ENCODE data around the gene NFAM1.

Gene NFAM1

DNA sequence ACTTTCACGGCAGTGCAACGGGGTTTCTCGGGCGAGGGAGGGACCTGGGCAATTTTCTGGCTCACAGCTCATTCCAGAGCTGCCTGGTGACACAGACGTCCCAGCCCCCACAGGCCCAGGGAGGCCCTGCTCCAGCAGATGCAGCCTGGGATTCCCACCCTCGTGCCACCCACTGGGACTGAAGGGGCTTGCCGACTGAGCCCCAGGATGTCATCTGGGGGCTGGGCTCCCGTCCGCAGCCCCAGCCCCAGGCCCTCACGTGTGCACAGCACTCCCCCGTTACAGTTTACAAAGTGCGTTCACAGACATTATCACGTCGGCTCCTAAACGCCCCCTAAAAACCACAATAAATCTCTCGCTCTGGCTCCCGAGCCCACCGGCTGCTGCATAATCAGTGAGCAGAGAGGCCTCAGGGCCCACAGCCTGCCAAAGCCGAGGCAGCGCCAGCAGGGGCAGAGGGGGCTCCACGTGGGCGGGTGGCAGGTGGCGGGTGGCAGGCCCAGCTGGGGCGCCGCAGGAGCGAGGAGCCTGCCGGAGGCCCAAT, 84.8 kb downstream of the NFAM1 start:
- CTCF ChIA-PET, result no interaction called here
- POLR2A ChIA-PET, result interaction anchor here (1.0 kb wide), 1 partner anchor 25 kb away, joined by 3 read pairs; no protein-coding TSS in a partner anchor
- Histone ChIP-seq H3K27ac (ENCODE audit: extremely low read depth, low read depth, low read length) (no peak overlapping the region), H3K4me3 (ENCODE audit: low read depth, low read length) (no peak overlapping the region), H3K9me3 (ENCODE audit: control insufficient read depth, insufficient read depth, low read depth, low read length) (no peaks in the 10 kb centered on the region), H3K36me3 (ENCODE audit: control insufficient read depth in 2 of 2, insufficient read depth in 1 of 2, low read length in 2 of 2) (no peaks in the 10 kb centered on the region), H3K4me1 (ENCODE audit: control insufficient read depth, insufficient read depth, low read length) (peaks cover 2% of the 10 kb centered on the region; the same call in 1 of the 2 replicates)
- TF ChIP-seq, protein P1, sequence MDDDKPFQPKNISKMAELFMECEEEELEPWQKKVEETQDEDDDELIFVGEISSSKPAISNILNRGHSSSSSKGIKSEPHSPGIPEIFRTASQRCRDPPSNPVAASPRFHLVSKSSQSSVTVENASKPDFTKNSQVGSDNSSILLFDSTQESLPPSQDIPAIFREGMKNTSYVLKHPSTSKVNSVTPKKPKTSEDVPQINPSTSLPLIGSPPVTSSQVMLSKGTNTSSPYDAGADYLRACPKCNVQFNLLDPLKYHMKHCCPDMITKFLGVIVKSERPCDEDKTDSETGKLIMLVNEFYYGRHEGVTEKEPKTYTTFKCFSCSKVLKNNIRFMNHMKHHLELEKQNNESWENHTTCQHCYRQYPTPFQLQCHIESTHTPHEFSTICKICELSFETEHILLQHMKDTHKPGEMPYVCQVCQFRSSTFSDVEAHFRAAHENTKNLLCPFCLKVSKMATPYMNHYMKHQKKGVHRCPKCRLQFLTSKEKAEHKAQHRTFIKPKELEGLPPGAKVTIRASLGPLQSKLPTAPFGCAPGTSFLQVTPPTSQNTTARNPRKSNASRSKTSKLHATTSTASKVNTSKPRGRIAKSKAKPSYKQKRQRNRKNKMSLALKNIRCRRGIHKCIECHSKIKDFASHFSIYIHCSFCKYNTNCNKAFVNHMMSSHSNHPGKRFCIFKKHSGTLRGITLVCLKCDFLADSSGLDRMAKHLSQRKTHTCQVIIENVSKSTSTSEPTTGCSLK (tag by site-specific recombination; IDR thresholded peaks at IDR 0.05), result no peak
- TF ChIP-seq, protein P2, sequence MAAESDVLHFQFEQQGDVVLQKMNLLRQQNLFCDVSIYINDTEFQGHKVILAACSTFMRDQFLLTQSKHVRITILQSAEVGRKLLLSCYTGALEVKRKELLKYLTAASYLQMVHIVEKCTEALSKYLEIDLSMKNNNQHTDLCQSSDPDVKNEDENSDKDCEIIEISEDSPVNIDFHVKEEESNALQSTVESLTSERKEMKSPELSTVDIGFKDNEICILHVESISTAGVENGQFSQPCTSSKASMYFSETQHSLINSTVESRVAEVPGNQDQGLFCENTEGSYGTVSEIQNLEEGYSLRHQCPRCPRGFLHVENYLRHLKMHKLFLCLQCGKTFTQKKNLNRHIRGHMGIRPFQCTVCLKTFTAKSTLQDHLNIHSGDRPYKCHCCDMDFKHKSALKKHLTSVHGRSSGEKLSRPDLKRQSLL (tag by site-specific recombination; IDR thresholded peaks at IDR 0.05), result 0 out of 2 replicates have a peak, but pooled peaks have one; percentile 31
- no peak for TF ChIP-seq ZNF23 (tag by site-specific recombination; IDR thresholded peaks at IDR 0.05; ENCODE audit: borderline replicate concordance)
- no peak for TF ChIP-seq ZNF114 (tag by site-specific recombination; IDR thresholded peaks at IDR 0.05)
- TF ChIP-seq, protein P3, sequence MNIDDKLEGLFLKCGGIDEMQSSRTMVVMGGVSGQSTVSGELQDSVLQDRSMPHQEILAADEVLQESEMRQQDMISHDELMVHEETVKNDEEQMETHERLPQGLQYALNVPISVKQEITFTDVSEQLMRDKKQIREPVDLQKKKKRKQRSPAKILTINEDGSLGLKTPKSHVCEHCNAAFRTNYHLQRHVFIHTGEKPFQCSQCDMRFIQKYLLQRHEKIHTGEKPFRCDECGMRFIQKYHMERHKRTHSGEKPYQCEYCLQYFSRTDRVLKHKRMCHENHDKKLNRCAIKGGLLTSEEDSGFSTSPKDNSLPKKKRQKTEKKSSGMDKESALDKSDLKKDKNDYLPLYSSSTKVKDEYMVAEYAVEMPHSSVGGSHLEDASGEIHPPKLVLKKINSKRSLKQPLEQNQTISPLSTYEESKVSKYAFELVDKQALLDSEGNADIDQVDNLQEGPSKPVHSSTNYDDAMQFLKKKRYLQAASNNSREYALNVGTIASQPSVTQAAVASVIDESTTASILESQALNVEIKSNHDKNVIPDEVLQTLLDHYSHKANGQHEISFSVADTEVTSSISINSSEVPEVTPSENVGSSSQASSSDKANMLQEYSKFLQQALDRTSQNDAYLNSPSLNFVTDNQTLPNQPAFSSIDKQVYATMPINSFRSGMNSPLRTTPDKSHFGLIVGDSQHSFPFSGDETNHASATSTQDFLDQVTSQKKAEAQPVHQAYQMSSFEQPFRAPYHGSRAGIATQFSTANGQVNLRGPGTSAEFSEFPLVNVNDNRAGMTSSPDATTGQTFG (tag by site-specific recombination; IDR thresholded peaks at IDR 0.05; ENCODE audit: borderline replicate concordance), result no peak
- no peak for TF ChIP-seq ZFP37 (tag by site-specific recombination; IDR thresholded peaks at IDR 0.05)
- no peak for TF ChIP-seq PRDM1 (tag by site-specific recombination; IDR thresholded peaks at IDR 0.05)
- TF ChIP-seq ZNF837 (tag by site-specific recombination; IDR thresholded peaks at IDR 0.05), result no peak
- no peak for TF ChIP-seq ZNF558 (tag by site-specific recombination; IDR thresholded peaks at IDR 0.05)
- TF ChIP-seq OVOL3 (tag by site-specific recombination; IDR thresholded peaks at IDR 0.05), result no peak
- TF ChIP-seq SP7 (tag by site-specific recombination; IDR thresholded peaks at IDR 0.05), result no peak
- no peak for TF ChIP-seq ZBTB8A (tag by site-specific recombination; IDR thresholded peaks at IDR 0.05)
- no peak for TF ChIP-seq ZNF433 (tag by site-specific recombination; IDR thresholded peaks at IDR 0.05; ENCODE audit: low read depth)
- TF ChIP-seq RBAK (tag by site-specific recombination; IDR thresholded peaks at IDR 0.05), result no peak
- no peak for TF ChIP-seq ZNF501 (tag by site-specific recombination; IDR thresholded peaks at IDR 0.05)
- no peak for TF ChIP-seq SP3 (tag by site-specific recombination; IDR thresholded peaks at IDR 0.05)
- TF ChIP-seq ZBTB21 (tag by site-specific recombination; IDR thresholded peaks at IDR 0.05), result no peak
- TF ChIP-seq ZNF19 (tag by site-specific recombination; IDR thresholded peaks at IDR 0.05; ENCODE audit: low read depth), result no peak
- peak; percentile 93 for TF ChIP-seq EGR2 (tag by site-specific recombination; IDR thresholded peaks at IDR 0.05; ENCODE audit: low read depth)
- TF ChIP-seq ZNF792 (tag by site-specific recombination; IDR thresholded peaks at IDR 0.05), result no peak
- TF ChIP-seq ZNF132 (tag by site-specific recombination; IDR thresholded peaks at IDR 0.05; ENCODE audit: borderline replicate concordance), result no peak
- no peak for TF ChIP-seq ZNF777 (tag by site-specific recombination; IDR thresholded peaks at IDR 0.05; ENCODE audit: borderline replicate concordance)
- TF ChIP-seq ZNF585B (tag by site-specific recombination; IDR thresholded peaks at IDR 0.05), result no peak
- no peak for TF ChIP-seq ZNF600 (tag by site-specific recombination; IDR thresholded peaks at IDR 0.05)
- TF ChIP-seq ZIC2 (tag by site-specific recombination; IDR thresholded peaks at IDR 0.05), result peak; percentile 86
- TF ChIP-seq ZNF146 (tag by site-specific recombination; IDR thresholded peaks at IDR 0.05), result no peak
- no peak for TF ChIP-seq GLI4 (tag by site-specific recombination; IDR thresholded peaks at IDR 0.05)
- 0 out of 2 replicates have a peak, but pooled peaks have one; percentile 31 for TF ChIP-seq ZXDB (tag by site-specific recombination; IDR thresholded peaks at IDR 0.05)
- no peak for TF ChIP-seq ZBTB7A (tag by site-specific recombination; IDR thresholded peaks at IDR 0.05; ENCODE audit: low read depth)
- no peak for TF ChIP-seq ZNF677 (tag by site-specific recombination; IDR thresholded peaks at IDR 0.05)
- TF ChIP-seq ZNF366 (tag by site-specific recombination; conservative IDR thresholded peaks at IDR 0.05), result no peak
- TF ChIP-seq KLF9 (tag by site-specific recombination; IDR thresholded peaks at IDR 0.05; ENCODE audit: low read depth), result no peak
- no peak for TF ChIP-seq ZNF121 (tag by site-specific recombination; IDR thresholded peaks at IDR 0.05)
- TF ChIP-seq ZNF24 (tag by site-specific recombination; IDR thresholded peaks at IDR 0.05), result no peak
- TF ChIP-seq ZFHX2 (tag by site-specific recombination; conservative IDR thresholded peaks at IDR 0.05), result peak; percentile 91
- TF ChIP-seq ZNF707 (tag by site-specific recombination; IDR thresholded peaks at IDR 0.05), result no peak
- TF ChIP-seq SP2 (tag by site-specific recombination; IDR thresholded peaks at IDR 0.05), result 0 out of 2 replicates have a peak, but pooled peaks have one; percentile 14

Data from HEK293 (cell line).